ENCODE results near the gene TET3.

The TET3 gene

GRCh38 chr2:73987109-73987947, 2.6 kb downstream of the TET3 start:
- no peak for DNase-seq (ENCODE audit: low read depth)

DNA sequence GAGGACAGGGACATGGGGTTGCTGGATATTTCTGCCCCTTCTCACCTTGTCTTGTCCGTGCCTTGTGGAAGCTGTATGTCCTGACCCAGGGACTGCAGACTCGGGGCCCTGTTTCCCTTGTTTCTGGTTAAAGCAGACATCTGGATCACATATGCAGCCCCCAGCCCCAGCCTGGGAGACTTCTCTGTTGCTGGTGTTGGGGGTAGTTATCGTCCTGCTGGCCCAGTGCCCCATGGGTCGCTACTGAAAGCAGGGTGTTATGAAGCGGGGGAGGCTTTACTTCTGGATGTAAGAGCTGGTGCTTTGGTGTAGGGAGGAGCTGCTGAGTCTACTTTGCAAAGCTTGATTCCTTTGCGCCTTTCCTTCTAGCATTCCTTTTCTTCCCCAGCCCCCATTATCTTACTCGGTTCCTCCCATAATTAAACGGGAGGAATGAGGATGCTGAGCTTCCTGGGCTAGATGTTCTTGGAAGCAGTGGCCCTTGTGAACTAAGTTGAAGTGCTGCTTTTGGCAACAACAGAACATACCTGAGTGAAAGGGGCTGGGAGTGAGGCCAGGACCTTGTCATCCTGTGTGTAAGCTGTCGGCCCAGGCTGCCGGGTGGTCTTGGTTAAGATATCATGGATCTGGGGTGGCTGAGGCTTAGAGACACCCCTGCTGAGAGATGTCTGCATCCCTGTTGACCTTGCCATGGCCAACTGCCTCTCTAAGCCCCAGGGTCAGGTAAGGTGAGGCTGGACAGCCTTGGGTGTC, 3.4 kb downstream of the TET3 start:
- no peak for DNase-seq (ENCODE audit: low read depth)

GRCh38 chr2:73989972-73990371, 5.3 kb downstream of the TET3 start:
- DNase-seq (ENCODE audit: low read depth) = no peak

- DNase-seq (ENCODE audit: low read depth) = no peak
These were observed 5.8 kb downstream of the TET3 start for GRCh38 chr2:73990531-73990930.

DNA sequence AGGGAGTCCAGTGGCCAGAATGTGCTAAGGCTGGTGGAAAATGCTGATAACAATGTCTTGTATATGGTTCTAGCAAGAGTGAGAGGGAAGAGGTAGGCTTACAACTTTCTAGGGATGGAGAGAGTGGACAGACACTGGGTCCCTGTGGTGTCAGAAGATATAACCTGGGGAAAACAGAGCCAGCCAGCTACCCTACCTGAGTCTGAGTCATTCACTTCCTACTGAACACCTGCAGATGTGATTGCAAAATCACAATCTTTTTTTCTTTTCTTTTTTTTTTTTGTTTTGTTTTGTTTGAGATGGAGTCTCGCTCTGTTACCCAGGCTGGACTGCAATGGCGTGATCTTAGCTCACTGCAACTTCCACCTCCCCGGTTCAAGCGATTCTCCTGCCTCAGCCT, 7.3 kb downstream of the TET3 start:
- no peak for DNase-seq (ENCODE audit: low read depth)

DNA sequence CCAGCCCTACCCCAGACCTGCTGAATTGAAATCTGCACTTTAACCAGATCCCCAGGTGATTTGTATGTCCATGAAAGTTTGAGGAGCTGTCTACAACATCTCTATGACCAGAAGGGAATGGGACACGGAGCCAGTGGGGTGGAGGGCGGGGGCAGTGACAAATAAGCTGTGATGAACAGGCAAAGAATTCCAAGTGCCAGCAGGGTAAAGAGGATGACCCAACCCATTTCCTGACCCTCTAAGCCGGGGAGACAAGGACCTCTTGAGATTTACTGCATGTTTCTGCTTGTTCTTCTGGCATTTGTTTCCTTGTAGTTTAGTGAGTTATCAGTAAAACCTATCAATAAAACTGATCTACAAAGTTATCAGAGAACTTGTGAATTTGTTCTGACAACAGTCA, 8.7 kb downstream of the TET3 start:
- no peak for DNase-seq (ENCODE audit: low read depth)

GRCh38 chr2:73993778-73994177, 9.1 kb downstream of the TET3 start:
- no peak for DNase-seq (ENCODE audit: low read depth)

- no peak for DNase-seq (ENCODE audit: low read depth)
These were observed 9.6 kb downstream of the TET3 start for GRCh38 chr2:73994178-73994831.

GRCh38 chr2:73995810-73996209, 11.1 kb downstream of the TET3 start:
- DNase-seq (ENCODE audit: low read depth) = no peak

DNA sequence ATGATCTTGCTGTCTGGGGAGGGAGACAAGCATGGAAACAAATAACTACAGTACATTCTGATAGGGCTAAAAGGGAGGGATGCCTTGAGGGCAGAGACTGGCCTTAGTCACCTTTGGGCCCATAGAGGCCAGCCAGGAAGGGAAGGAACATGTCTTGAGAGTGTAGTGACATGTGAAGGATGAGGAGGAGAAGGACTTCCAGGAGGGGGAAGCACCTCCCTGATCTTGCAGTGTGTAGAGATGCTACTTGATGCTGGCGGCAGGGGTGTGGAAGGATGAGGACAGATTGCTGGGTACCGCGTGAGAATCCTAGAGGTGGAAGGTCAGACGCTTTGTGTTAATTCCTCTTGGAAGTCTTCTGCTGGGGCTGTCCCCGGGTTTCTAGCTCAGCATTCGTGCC, 13.1 kb downstream of the TET3 start:
- no peak for DNase-seq (ENCODE audit: low read depth)

- DNase-seq (ENCODE audit: low read depth) = no peak
These were observed 13.7 kb downstream of the TET3 start for GRCh38 chr2:73998451-73998850.

DNA sequence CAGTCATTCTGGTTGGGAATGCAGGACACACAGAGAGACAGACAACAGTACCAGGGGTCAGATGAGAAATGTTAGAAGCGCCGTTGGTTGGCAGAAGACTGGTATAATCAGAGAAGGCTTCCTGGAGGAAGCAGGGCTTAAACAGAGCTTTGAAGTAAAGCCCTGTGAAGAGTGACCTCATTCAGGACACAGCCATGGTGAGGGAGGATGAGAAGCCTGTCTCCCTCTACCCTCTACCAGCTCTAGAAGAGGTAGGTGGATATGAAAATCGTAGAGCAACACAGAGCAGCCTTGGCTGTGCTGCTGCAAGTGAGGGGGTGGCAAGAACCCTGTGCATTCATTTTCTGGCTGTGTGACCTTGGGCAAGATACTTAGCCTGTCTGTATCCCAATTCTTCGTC, 14.2 kb downstream of the TET3 start:
- no peak for DNase-seq (ENCODE audit: low read depth)

DNA sequence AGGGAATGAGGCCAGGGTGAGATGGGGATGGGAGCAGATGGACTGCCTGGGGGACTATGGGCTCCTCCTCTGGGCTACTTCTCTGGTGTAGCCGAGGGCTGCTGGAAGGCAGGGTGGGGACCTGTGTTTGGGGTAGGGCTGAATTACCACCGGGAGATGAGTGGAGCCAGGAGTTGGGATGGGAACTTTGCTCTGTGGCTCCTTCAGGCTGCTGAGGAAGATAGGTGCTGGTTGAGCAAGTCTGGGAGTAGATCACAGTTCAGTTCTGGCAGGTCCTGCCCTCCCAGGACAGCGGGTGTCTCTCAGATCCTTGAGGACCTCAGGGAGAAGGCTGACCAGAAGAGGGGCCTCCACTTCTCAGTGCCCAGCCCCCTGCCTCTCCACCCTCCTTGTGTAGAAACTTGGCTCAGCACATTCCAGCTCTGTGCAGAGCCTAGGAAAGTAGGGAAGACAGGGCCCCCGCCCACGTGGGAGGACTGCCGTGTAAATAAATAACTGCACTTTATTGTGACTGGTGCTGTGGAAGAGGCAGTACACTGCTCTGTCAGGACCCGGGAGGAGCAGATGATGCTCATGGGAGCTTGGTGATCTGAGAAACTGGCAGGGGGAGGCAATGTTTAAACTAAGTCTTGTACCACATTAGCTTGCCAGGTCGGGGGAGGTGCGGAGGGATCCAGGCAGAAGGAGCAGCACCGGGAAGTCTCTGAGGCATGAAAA, 15.3 kb downstream of the TET3 start:
- no peak for DNase-seq (ENCODE audit: low read depth)

- DNase-seq (ENCODE audit: low read depth) = no peak
These were observed 16.0 kb downstream of the TET3 start for GRCh38 chr2:74000666-74001065.

DNA sequence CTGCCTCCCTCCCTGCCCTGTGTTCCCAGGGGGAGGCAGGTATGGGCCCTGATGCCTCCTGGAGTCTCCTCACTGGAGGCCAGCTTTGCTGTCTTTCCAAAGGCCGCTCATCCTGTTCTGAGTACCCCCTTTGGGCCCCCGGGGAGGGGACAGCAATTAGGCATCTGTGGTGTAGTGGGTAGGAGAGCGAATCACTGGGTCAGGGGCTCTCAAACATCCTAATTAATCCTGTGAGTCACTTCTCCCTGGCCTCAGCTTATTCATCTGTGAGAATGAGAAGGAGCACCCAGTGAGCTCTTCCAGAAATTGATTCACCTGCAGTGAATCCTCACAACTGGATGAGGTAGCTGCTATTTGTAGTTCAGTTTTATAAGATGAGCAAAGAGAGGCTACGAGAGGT, 16.4 kb downstream of the TET3 start:
- no peak for DNase-seq (ENCODE audit: low read depth)

DNA sequence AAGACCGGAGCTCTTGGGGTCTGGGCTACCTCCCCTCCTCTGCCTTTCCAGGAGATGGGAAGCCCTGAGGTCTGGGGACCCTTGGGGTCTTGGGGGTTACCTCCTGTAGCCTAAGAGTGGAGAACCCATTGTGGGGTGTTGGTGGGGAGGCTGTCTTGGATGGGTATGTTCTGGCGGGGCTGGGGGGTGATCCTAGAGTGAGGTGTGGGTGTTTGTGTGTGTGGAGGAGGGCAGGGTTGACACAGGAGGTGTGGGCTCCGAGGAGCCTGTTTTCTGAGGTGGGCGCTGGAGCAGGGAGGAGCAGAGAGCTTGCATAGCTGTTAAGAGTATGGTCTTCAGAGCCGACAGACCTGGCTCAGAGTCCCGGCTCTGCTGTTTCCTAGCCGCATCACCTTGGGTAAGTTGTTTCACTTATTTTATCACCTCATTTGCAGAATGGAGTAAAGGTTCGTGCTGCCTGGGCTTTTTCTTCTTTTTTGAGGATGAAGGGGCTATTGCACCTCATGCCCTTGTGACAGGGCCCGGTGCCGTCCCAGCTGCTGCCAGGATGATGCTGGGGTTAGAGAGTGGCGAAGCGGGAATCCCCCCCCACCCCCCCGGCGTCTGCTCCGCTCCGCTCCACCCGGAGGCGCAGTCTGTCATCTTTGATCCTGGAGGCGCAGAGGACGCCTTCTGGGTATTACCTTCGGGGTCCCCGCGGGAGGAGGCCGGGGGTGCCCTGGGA, 17.2 kb downstream of the TET3 start:
- no peak for DNase-seq (ENCODE audit: low read depth)

- DNase-seq (ENCODE audit: low read depth) = no peak
These were observed 18.1 kb downstream of the TET3 start for GRCh38 chr2:74002505-74003421.

DNA sequence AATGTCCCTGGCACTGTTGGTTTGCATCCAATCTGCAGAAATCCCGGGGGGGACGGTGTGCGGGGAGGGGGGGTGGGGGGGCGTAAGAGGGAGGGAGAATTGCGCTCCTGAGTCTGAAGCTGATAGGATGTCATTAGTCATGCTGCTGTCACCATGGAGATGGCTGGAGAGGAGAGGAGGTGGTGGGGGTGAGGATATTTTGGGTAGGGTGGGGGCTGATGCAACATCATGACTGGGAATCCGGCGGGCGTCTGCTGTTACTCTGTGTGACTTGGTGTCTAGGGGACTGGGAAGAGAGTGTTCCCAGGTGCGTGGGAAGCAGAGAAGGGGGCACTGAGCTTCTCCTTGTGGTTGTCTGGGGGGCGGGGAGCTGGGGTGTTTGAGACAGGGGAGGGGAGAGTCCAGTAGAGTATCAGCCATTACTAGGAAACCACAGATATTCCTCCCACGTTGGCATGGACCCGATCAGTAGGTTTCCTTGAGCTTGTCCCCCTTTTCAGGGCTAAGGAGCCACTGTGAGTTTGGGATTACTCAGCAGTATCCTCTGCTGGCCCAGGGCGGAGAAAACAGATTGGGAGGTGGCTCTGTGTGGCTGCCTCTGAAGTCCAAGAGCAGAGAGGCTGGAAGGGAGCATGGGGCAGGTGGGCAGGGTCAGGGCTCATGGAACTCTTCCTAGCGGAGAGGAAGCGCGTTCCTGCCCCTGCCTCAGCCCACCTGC, 18.9 kb downstream of the TET3 start:
- DNase-seq (ENCODE audit: low read depth) = no peak

DNA sequence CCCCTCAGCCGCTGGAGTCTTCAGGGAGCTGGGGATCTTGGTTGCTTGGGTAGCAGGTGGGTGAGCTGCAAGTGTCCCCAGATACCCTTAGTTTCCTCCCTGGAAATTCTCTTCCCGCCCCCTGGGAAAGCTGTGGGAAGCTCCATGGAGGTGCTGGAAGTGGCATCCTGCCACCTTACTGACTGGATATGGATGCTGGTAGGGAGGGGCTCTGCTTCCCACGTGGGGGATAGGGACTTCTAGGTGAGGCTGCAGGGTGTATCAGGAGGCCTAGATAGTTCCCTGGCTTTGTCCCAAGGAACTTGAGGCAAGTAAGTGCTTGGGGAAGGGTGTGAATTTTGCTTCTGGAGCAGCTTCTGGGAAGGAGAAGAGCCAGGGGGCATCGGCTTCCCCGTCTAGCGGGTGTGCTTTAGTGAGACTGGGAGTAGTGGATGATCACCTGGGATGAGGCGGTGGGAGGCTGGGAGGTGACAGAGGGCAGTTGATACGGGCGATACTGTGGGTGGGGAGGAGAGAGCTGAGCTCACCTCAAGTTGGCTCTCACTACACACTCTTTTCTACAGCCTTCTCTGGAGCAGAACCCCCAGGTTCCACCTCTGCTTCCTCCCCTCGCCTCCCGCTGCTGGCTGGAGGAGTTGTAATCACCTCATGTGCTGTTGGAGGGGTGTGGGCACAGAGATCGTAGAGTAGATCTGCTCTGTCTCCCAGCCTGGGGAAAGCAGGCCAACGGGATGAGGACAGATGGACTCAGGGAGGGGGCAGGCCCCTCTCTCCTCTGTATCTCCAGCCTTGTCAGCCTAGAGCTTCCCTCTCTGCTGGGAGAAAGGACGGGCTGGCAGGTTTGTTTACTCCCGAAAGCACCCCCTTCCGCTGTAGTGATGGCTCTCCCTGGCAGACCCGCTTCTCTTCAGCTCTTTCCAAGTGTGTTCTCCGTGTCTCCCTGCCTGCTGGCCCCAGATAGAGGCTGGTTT, 19.8 kb downstream of the TET3 start:
- no peak for DNase-seq (ENCODE audit: low read depth)
